H1 (cell line): ENCODE results near the gene ZFAND6. TPM values are rescaled to one million over a fixed set of nuclear protein-coding genes. Genes with fewer than 3 reads are reported as not detected.

Experiments
- CTCF ChIA-PET: fragments of 300-600 bp; sonication (Branson Sonifier 250); formaldehyde crosslinking; loops from one replicate; lab custom pipeline; 2021; ENCODE audit not compliant: partially characterized antibody; lab: Charles Lee
- POLR2A ChIA-PET: fragments of 300-600 bp; sonication (Branson Sonifier 250); formaldehyde crosslinking; loops from one replicate; lab custom pipeline; 2021; ENCODE audit warnings: inconsistent platforms; ENCODE audit not compliant: partially characterized antibody; lab: Charles Lee
- DNase-seq, 2 experiments: peaks; one replicate each; pipeline versions ENCODE4 v3.0.0 to v3.0.0-alpha.2; 2010 to 2022; ENCODE audit warnings: low spot score in 2 of 2, low read depth in 1 of 2, mixed read lengths in 1 of 2
- FAIRE-seq: peaks from 2 replicates; lab custom pipeline; 2011; peaks lifted over from hg19 to GRCh38; lab: Jason Lieb, UNC
- H2AFZ ChIP-seq: 2 replicates; pipeline ENCODE4 v1.8.1; 2012; ENCODE audit warnings: low read length, inconsistent platforms
- H2AK5ac ChIP-seq: 2 replicates; pipeline ENCODE4 v1.6.1; 2013; ENCODE audit warnings: low read depth, low read length
- H2BK120ac ChIP-seq: replicated peaks from 2 replicates; pipeline ENCODE3; 2013; ENCODE audit warnings: low read depth, low read length, inconsistent platforms
- H2BK12ac ChIP-seq: 2 replicates; pipeline ENCODE4 v1.6.1; 2013; ENCODE audit warnings: low read depth, low read length
- H2BK15ac ChIP-seq: 2 replicates; pipeline ENCODE4 v1.6.1; 2013; ENCODE audit warnings: low read length
- H2BK20ac ChIP-seq: 2 replicates; pipeline ENCODE4 v1.6.1; 2013; ENCODE audit warnings: low read length
- H2BK5ac ChIP-seq: 2 replicates; pipeline ENCODE4 v1.6.1; 2013; ENCODE audit warnings: low read depth, low read length
- H3K14ac ChIP-seq: 2 replicates; pipeline ENCODE4 v1.6.1; 2013; ENCODE audit warnings: inconsistent platforms; ENCODE audit not compliant: insufficient read length
- H3K18ac ChIP-seq: 2 replicates; pipeline ENCODE4 v1.6.1; 2013; ENCODE audit warnings: low read length; ENCODE audit errors: extremely low read depth
- H3K23ac ChIP-seq: 2 replicates; pipeline ENCODE4 v1.6.1; 2013; ENCODE audit warnings: inconsistent platforms; ENCODE audit not compliant: insufficient read length
- H3K23me2 ChIP-seq: 2 replicates; pipeline ENCODE4 v1.6.1; 2013; ENCODE audit warnings: low read depth, low read length
- H3K27ac ChIP-seq: 2 replicates; pipeline ENCODE4 v1.6.1; 2011; ENCODE audit warnings: low read depth, low read length, inconsistent platforms
- H3K27me3 ChIP-seq, 4 experiments: replicated peaks in 1 of 4; 1 replicate in 1 of 4; 2 replicates in 3 of 4; pipeline versions ENCODE4 v1.6.1 to v1.8.1; 2011 to 2013; ENCODE audit warnings: low read length in 3 of 4, mild to moderate bottlenecking in 3 of 4, inconsistent platforms in 2 of 4, mixed read lengths in 2 of 4, moderate library complexity in 1 of 4; ENCODE audit not compliant: control insufficient read depth in 3 of 4, insufficient read depth in 3 of 4; ENCODE audit errors: extremely low read depth in 1 of 4
- H3K36me3 ChIP-seq, 4 experiments: 2 replicates each; pipeline versions ENCODE4 v1.6.1 to v1.8.1; 2011 to 2013; ENCODE audit warnings: mild to moderate bottlenecking in 4 of 4, low read length in 3 of 4, moderate library complexity in 2 of 4, control low read depth in 1 of 4, inconsistent platforms in 1 of 4; ENCODE audit not compliant: insufficient read depth in 4 of 4, control insufficient read depth in 2 of 4
- H3K4ac ChIP-seq: replicated peaks from 2 replicates; pipeline ENCODE3; 2013; ENCODE audit warnings: low read length, low read depth, mixed read lengths, inconsistent platforms; ENCODE audit not compliant: insufficient read length
- H3K4me1 ChIP-seq, 4 experiments: replicated peaks in 1 of 4; 1 replicate in 1 of 4; 2 replicates in 3 of 4; pipeline versions ENCODE4 v1.6.1 to v1.8.1; 2011 to 2013; ENCODE audit warnings: low read length in 3 of 4, inconsistent platforms in 2 of 4, mixed read lengths in 1 of 4; ENCODE audit not compliant: insufficient read depth in 4 of 4, control insufficient read depth in 3 of 4
- H3K4me2 ChIP-seq, 2 experiments: 2 replicates each; pipeline versions ENCODE4 v1.6.1 to v1.8.1; 2011 to 2013; ENCODE audit warnings: low read depth in 2 of 2, low read length in 2 of 2, control low read depth in 1 of 2, inconsistent platforms in 1 of 2, mild to moderate bottlenecking in 1 of 2; ENCODE audit not compliant: insufficient read depth in 1 of 2
- H3K4me3 ChIP-seq, 4 experiments: fragments of 200-600, 300-600 bp in 1 of 4; sonication (generic), shearing (Covaris generic), sonication (Bioruptor Twin) in 1 of 4; 2 replicates each; pipeline versions ENCODE4 v1.5.1 to v1.8.1; 2011 to 2016; ENCODE audit warnings: low read length in 4 of 4, low read depth in 3 of 4, control low read depth in 2 of 4, inconsistent platforms in 2 of 4, mild to moderate bottlenecking in 2 of 4, mixed read lengths in 1 of 4, moderate library complexity in 1 of 4; ENCODE audit not compliant: insufficient read depth in 2 of 4; ENCODE audit errors: extremely low read depth in 1 of 4
- H3K56ac ChIP-seq: replicated peaks from 2 replicates; pipeline ENCODE3; 2013; ENCODE audit warnings: low read depth, mild to moderate bottlenecking, mixed read lengths, low read length, inconsistent platforms; ENCODE audit not compliant: insufficient read length
- H3K79me1 ChIP-seq: 2 replicates; pipeline ENCODE4 v1.6.1; 2013; ENCODE audit warnings: low read depth, low read length, control low read depth
- H3K79me2 ChIP-seq, 2 experiments: 2 replicates each; pipeline versions ENCODE4 v1.6.1 to v1.8.1; 2012 to 2013; ENCODE audit warnings: low read length in 2 of 2, mild to moderate bottlenecking in 2 of 2, inconsistent platforms in 1 of 2; ENCODE audit not compliant: insufficient read depth in 2 of 2, control insufficient read depth in 1 of 2
- H3K9ac ChIP-seq, 4 experiments: replicated peaks in 1 of 4; 1 replicate in 1 of 4; 2 replicates in 3 of 4; pipeline versions ENCODE4 v1.6.1 to v1.8.1; 2011 to 2013; ENCODE audit warnings: low read depth in 3 of 4, low read length in 3 of 4, control low read depth in 2 of 4, mild to moderate bottlenecking in 2 of 4, moderate library complexity in 2 of 4, inconsistent platforms in 1 of 4; ENCODE audit errors: extremely low read depth in 1 of 4
- H3K9me3 ChIP-seq, 2 experiments: 2 replicates each; pipeline versions ENCODE4 v1.6.1 to v1.8.1; 2012 to 2013; ENCODE audit warnings: mild to moderate bottlenecking in 2 of 2, moderate library complexity in 2 of 2, control low read depth in 1 of 2, inconsistent platforms in 1 of 2, low read depth in 1 of 2, low read length in 1 of 2, mixed read lengths in 1 of 2; ENCODE audit not compliant: insufficient read depth in 2 of 2
- H4K20me1 ChIP-seq, 2 experiments: replicated peaks in 1 of 2; 2 replicates each; pipeline versions ENCODE3 to v1.8.1; 2011 to 2013; ENCODE audit warnings: inconsistent platforms in 2 of 2, low read length in 2 of 2, mild to moderate bottlenecking in 1 of 2; ENCODE audit not compliant: insufficient read depth in 2 of 2, control insufficient read depth in 1 of 2
- H4K5ac ChIP-seq: 2 replicates; pipeline ENCODE4 v1.6.1; 2013; ENCODE audit warnings: low read length, low read depth, mixed read lengths, inconsistent platforms; ENCODE audit not compliant: insufficient read length
- H4K8ac ChIP-seq: 2 replicates; pipeline ENCODE4 v1.8.0; 2013; ENCODE audit warnings: mild to moderate bottlenecking, moderate library complexity, low read length, inconsistent platforms; ENCODE audit not compliant: insufficient read depth; ENCODE audit errors: extremely low read depth
- H4K91ac ChIP-seq: replicated peaks from 2 replicates; pipeline ENCODE3; 2013; ENCODE audit warnings: low read length, mixed read lengths, inconsistent platforms; ENCODE audit not compliant: insufficient read length
- BCL11A ChIP-seq, 2 experiments: IDR thresholded peaks; one replicate each; pipeline ENCODE4 v1.6.1; 2011; ENCODE audit warnings: low read depth in 2 of 2, low read length in 2 of 2, mild to moderate bottlenecking in 2 of 2
- GABPA ChIP-seq: IDR thresholded peaks from 2 replicates; pipeline ENCODE4 v1.6.1; 2011; ENCODE audit warnings: mild to moderate bottlenecking, low read length, moderate library complexity, borderline replicate concordance; ENCODE audit not compliant: insufficient read depth
- KDM4A ChIP-seq: IDR thresholded peaks from one replicate; pipeline ENCODE4 v1.7.1; 2012; ENCODE audit warnings: low read depth, mild to moderate bottlenecking, moderate library complexity, low read length, inconsistent platforms; ENCODE audit not compliant: severe bottlenecking
- POLR2A ChIP-seq, 2 experiments: IDR thresholded peaks; 1 replicate in 1 of 2; 2 replicates in 1 of 2; pipeline ENCODE4 v1.6.1; 2011; ENCODE audit warnings: low read depth in 2 of 2, low read length in 2 of 2, mild to moderate bottlenecking in 2 of 2; ENCODE audit errors: control extremely low read depth in 1 of 2
- RBBP5 ChIP-seq: IDR thresholded peaks from 2 replicates; pipeline ENCODE4 v1.7.1; 2012; ENCODE audit warnings: low read depth, mild to moderate bottlenecking, inconsistent platforms, low read length, moderate library complexity, borderline replicate concordance
- SAP30 ChIP-seq: fragments of 300-600 bp; sonication (generic); IDR thresholded peaks from 2 replicates; pipeline ENCODE4 v1.7.1; 2012; ENCODE audit warnings: low read length, moderate library complexity, mild to moderate bottlenecking, inconsistent platforms; ENCODE audit not compliant: insufficient read depth, insufficient replicate concordance
- SIX5 ChIP-seq: IDR thresholded peaks from 2 replicates; pipeline ENCODE4 v1.6.1; 2011; ENCODE audit warnings: mild to moderate bottlenecking, low read depth, low read length
- SP4 ChIP-seq: IDR thresholded peaks from 2 replicates; pipeline ENCODE4 v1.6.1; 2012; ENCODE audit warnings: low read length, inconsistent platforms
- SUZ12 ChIP-seq: fragments of 200-600 bp; sonication (generic); IDR thresholded peaks from 2 replicates; pipeline ENCODE4 v1.6.1; 2012; ENCODE audit warnings: mild to moderate bottlenecking, inconsistent platforms, low read length, moderate library complexity, mixed read lengths
- TAF7 ChIP-seq: optimal IDR thresholded peaks from 2 replicates; pipeline ENCODE3; 2011; ENCODE audit warnings: low read depth, mild to moderate bottlenecking, inconsistent platforms, low read length, moderate library complexity, borderline replicate concordance
- USF2 ChIP-seq: IDR thresholded peaks from 2 replicates; pipeline ENCODE4 v1.6.1; 2011; ENCODE audit warnings: low read length, improper control_type of control experiment
- WGBS, 2 experiments: shearing (Covaris generic) in 1 of 2; methylation state at CpG; one replicate each; pipeline versions ENCODE4 v1.1.6 to v1.1.7; 2013 to 2015; ENCODE audit warnings: low lambda C conversion rate in 2 of 2, mixed read lengths in 2 of 2, inconsistent platforms in 1 of 2, low coverage in 1 of 2, missing lambda C conversion rate in 1 of 2; ENCODE audit not compliant: insufficient replicate concordance in 2 of 2, insufficient coverage in 1 of 2, insufficient read length in 1 of 2; ENCODE audit errors: extremely low coverage in 1 of 2, missing lambda C conversion rate in 1 of 2; 5-methylcytosine and 5-hydroxymethylcytosine counted together
- polyA plus RNA-seq, 7 experiments: library from polyadenylated mRNA; depleted of rRNA in 3 of 7; stranded (reverse) in 5 of 7; unstranded in 2 of 7; fragments of >200 nt in 5 of 7; fragments of 200-250 nt in 2 of 7; gene quantifications; 1 replicate in 5 of 7; 2 replicates in 1 of 7; 4 replicates in 1 of 7; pipeline versions ENCODE4 v1.2.1 to v1.2.3, GENCODE V29; 2011 to 2013; ENCODE audit warnings: missing spikeins in 2 of 7, mixed read lengths in 2 of 7
- total RNA-seq: library from RNA; stranded (reverse); fragmentation: NEBNext Ultra II Directional; extraction: Animal tissue kit (Norgen Biotek cat#: 25700); gene quantifications from 2 replicates; pipeline ENCODE4 v1.2.1, GENCODE V29; 2021

Gene ZFAND6
- total and polyA plus RNA-seq, 2 of the 8 experiments (the other 6 are each of a cell fraction or from before 2014, with no cell fraction given): 136 to 237 TPM

GRCh38 chr15:80186597-80186996 is 127.1 kb downstream of the ZFAND6 start:
- H3K27me3 ChIP-seq: no peaks in the 10 kb centered on the region
- H2BK15ac ChIP-seq: no peak overlapping the region
- TF ChIP-seq SAP30 (no peak), RBBP5 (no peak), GABPA (no peak), SP4 (no peak), KDM4A (no peak), USF2 (no peak), SIX5 (no peak), POLR2A (IDR thresholded peaks at IDR 0.05; ENCODE audit: control extremely low read depth in 1 of 2, low read depth in 2 of 2, low read length in 2 of 2) (no peak), BCL11A (IDR thresholded peaks at IDR 0.05; ENCODE audit: low read depth in 2 of 2, low read length in 2 of 2) (no peak), TAF7 (no peak), SUZ12 (no peak)
- no peak overlapping the region for H2AFZ ChIP-seq
- no peaks in the 10 kb centered on the region for H3K9me3 ChIP-seq
- no peak overlapping the region for H3K14ac ChIP-seq
- H3K18ac ChIP-seq: no peak overlapping the region
- H4K5ac ChIP-seq: no peak overlapping the region
- H3K56ac ChIP-seq: no peak overlapping the region
- no peaks in the 10 kb centered on the region for H3K79me2 ChIP-seq
- no peak overlapping the region for H4K8ac ChIP-seq
- H3K9ac ChIP-seq: no peak overlapping the region
- H2AK5ac ChIP-seq: no peak overlapping the region
- POLR2A ChIA-PET: no interaction called here
- H4K20me1 ChIP-seq: no peaks in the 10 kb centered on the region
- no peak overlapping the region for H2BK20ac ChIP-seq
- no peak overlapping the region for H2BK120ac ChIP-seq
- DNase-seq (no peak), FAIRE-seq (no peak)
- H2BK12ac ChIP-seq: no peak overlapping the region
- CTCF ChIA-PET: interaction anchor here (1.1 to 2.0 kb wide), 3 partner anchors 48 to 336 kb away, joined by 3 to 7 read pairs (median 5); no protein-coding TSS in a partner anchor
- no peak overlapping the region for H2BK5ac ChIP-seq
- H3K23ac ChIP-seq: no peak overlapping the region
- WGBS, 2 experiments: 91% methylated on average over 1 of the region's 1 CpG; no CpG with 5 or more reads in 1 of the 2 experiments
- no peak overlapping the region for H3K27ac ChIP-seq
- H3K4me3 ChIP-seq: no peak overlapping the region
- no peaks in the 10 kb centered on the region for H3K4me1 ChIP-seq
- no peak overlapping the region for H4K91ac ChIP-seq
- H3K4ac ChIP-seq: no peak overlapping the region
- H3K36me3 ChIP-seq: peaks cover 0 to 7% (median 2%) of the 10 kb centered on the region in 4 experiments; a peak in 3 of 8 replicates
- H3K23me2 ChIP-seq: no peaks in the 10 kb centered on the region
- no peaks in the 10 kb centered on the region for H3K79me1 ChIP-seq
- no peak overlapping the region for H3K4me2 ChIP-seq
